GM18499 (cell line): ENCODE measurements around the gene MPC1L.
"Not testable (repeated sequence)": the region's sequence is repeated elsewhere in the genome, so short reads cannot be mapped to it uniquely, and the experiment has no call there.

Source experiments
- ATAC-seq: cut with Tn5 transposase; IDR thresholded peaks from one replicate; pipeline ENCODE4 v1.9.1; 2021; ENCODE audit warnings: moderate number of reproducible peaks; ENCODE audit not compliant: insufficient read depth, unreplicated experiment

MPC1L gene

DNA sequence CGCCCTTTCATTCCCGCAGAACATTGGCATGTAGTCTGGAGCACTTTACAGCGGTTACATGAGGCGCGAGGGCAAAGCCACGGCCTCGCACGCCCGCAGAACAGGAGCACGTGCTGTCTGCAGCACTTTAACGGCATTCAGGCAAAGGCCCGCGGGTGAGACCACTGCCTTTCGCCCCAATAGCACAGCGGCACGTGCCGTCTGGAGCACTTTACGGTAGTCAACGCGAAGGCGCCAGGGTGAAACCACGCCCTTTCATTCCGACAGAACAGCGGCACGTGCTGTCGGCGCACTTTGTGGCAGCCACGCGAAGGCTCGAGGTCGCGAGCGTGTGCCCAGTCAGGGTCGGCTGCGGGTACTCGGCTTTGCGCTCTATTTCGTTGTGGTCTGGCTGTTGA, at the start of gene MPC1L:
Gene MPC1L (plus strand): TSS at position 290 of the 398 bp plus-strand sequence. CDS start 138 bp downstream, outside the sequence.
- ATAC-seq = no peak

- ATAC-seq = no peak
These were observed 49.5 kb upstream of the MPC1L start for GRCh38 chrX:40573763-40574162.

- ATAC-seq = not testable (repeated sequence)
These were observed 47.8 kb upstream of the MPC1L start for GRCh38 chrX:40575411-40575810.

DNA sequence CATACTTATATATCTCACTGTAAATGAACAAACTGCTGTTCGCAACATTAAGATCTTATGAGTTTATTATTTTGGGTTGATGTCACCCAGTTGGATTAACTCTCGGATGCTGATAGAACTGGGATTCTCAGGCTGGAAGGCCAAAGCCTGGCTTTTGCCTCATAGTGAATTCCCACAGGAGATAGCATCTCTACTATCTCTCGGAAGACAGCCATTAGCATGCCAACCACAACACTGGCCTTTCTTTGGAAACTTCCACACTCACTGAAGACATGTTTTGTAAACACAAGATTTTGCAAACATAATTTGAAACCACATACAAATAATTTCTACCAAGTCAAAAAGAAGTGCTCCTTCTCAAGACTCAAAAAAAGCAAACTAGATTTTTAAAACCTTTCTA, 46.9 kb upstream of the MPC1L start:
- no peak for ATAC-seq

DNA sequence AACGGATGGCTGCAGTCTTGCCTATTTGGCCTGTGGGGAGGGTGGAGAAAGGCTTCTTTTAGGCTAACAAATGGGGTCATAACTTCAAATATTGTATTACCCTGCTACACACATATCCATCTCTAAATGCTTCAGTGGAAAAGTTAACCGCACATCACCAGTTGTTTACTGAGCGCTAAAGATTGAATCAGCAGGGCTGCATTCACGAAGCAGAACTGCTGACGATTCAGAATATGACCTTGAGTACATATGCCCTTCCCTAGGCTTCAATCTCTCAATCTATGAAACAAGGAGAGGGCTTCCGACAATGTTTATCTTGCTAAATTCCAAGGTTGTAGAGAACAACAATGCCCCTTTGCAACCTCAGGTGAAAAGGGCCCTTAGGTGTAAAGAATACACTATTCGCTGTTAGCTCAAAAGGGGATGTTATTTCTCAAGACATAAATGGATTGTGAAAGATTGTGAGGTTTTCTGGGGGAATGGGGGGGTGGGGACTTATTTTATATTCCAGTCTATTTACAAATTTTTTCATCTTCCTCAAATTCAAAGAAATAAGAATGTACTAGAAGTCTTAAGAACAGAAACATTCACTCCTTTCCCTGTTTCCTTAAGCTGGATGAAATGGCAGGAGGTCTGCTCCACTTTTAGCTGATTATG, 45.1 kb upstream of the MPC1L start:
- ATAC-seq = no peak

DNA sequence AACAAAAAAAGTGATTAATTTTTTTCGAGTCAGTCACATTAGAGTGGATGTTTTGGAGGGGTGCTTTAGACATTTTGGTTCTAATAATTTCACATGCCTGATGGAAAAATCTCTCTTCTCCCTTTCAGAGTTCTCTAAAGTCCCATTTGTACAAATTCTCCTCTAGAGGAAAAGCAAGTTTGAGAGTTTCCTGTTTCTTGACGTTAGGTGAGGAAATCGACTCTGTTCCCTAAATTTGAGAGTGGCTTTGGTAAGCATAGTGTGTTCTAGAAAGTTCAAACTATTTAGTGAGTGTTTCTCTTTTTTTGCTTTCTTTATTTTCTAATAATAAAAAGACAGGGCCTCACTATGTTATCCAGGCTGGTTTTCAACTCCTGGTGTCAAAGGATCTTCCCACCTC, 44.1 kb upstream of the MPC1L start:
- ATAC-seq = no peak

GRCh38 chrX:40579900-40580536, 43.2 kb upstream of the MPC1L start:
- peak; percentile 19 for ATAC-seq

GRCh38 chrX:40580537-40581335, 42.5 kb upstream of the MPC1L start, which contains the start of gene ATP6AP2:
Gene ATP6AP2, plus strand, starts transcription at chrX:40580970. Its CDS starts 96 bp downstream, at chrX:40581066.
- ATAC-seq = peak; percentile 95

DNA sequence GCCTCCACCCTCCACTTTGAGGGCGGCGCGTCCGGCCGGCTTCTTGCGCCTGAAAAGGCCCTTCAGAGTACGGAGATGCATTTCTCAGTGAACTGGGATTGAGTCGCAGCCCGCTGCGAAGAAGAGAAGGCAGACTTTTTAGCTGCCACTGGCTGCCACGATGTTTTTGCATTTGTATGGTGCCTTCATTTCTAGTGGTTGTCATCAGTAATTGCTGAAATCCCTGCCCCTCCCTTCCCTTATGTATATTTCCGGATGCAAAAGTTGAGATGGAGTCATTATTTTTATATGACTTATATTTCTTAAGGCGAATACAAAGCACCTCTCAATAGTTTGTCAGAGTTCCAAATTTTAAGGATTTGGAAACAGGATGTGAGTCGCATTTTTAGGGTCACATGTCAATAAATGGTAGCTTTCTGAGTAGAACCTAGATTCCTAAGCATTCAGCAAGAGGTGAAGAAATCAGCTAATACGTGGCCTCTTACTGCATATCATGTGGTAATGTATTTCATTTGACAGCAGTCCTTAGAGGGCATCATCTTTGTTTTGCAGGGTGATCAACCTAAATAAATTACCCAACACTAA, 41.8 kb upstream of the MPC1L start:
- ATAC-seq = no peak

DNA sequence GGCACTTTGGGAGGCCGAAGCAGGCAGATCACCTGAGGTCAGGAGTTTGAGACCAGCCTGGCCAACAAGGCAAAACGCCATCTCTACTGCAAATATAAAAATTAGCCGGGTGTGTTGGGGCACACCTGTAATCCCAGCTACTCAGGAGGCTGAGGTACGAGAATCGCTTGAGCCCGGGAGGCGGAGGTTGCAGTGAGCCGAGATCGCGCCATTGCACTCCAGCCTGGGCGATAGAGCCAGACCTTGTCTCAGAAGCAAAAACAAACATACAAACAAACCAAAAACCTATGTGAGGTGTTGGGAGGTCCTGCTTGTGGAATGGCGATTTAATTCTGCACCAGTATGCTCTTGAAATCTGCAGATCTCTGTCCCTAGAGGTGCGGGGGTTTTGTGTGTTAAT, 41.0 kb upstream of the MPC1L start:
- not testable (repeated sequence) for ATAC-seq

GRCh38 chrX:40582811-40583210, 40.4 kb upstream of the MPC1L start:
- no peak for ATAC-seq

DNA sequence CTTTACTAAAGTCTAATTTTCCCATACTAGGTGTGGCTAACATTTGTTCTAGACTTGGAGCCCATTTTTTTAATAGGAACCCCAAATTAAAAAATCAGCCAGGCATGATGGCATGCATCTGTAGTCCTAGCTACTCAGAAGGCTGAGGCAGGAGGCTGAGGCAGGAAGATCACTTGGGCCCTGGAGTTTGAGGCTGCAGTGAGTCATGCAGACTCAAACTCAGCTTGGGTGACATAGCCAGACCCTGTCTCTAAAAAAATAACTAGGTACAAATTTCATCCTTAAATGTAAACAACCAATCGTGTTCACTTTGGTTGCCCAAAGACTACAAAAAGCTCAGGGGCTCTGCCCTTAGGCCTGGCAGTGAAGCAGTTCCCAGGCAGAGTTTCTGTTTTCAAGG, 35.6 kb upstream of the MPC1L start:
- ATAC-seq = not testable (repeated sequence)

DNA sequence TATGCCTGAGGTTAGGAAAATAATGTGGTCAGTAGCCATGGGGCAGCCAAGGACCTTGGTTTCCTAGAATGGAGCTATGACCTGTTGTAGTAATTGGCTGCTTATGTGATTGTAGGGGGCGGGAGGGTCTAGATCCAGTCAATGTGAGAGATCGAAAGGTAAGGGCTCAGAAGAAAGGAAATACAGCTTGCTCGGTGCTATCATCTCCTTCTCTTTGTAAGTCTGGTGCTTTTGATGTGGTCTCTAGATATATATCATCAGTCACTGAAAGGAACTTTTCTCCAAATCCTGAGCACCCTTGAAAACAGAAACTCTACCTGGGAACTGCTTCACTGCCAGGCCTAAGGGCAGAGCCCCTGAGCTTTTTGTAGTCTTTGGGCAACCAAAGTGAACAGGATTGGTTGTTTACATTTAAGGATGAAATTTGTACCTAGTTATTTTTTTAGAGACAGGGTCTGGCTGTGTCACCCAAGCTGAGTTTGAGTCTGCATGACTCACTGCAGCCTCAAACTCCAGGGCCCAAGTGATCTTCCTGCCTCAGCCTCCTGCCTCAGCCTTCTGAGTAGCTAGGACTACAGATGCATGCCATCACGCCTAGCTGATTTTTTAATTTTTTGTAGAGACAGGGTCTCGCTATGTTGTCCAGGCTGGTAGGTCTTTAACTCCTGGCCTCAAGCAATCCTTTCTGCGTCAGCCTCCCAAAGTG, 33.5 kb upstream of the MPC1L start:
- ATAC-seq = not testable (repeated sequence)

- ATAC-seq = no peak
These were observed 19.8 kb upstream of the MPC1L start for GRCh38 chrX:40603446-40603845.

GRCh38 chrX:40607381-40607780, 15.8 kb upstream of the MPC1L start:
- ATAC-seq = no peak

DNA sequence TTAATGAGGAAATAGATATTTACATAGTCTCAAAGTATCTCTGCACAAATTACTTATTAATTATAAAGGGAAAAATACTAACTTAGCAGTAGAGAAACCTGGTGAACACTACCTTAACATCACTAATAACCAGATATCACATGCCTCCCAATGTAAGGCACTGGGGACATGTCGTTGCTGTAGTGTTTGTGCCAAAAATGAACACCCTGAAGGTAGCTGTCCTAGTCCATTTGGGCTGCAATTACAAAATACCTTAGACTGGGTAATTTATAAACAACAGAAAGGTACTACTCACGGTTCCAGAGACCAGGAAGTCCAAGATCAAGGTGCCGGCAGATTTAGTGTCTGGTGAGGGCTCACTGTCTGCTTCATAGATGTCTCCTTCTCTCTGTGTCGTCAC, 10.7 kb upstream of the MPC1L start:
- no peak for ATAC-seq

- no peak for ATAC-seq
These were observed 7.3 kb upstream of the MPC1L start for GRCh38 chrX:40615976-40616375.

- ATAC-seq = no peak
These were observed 5.7 kb upstream of the MPC1L start for GRCh38 chrX:40617566-40617965.

DNA sequence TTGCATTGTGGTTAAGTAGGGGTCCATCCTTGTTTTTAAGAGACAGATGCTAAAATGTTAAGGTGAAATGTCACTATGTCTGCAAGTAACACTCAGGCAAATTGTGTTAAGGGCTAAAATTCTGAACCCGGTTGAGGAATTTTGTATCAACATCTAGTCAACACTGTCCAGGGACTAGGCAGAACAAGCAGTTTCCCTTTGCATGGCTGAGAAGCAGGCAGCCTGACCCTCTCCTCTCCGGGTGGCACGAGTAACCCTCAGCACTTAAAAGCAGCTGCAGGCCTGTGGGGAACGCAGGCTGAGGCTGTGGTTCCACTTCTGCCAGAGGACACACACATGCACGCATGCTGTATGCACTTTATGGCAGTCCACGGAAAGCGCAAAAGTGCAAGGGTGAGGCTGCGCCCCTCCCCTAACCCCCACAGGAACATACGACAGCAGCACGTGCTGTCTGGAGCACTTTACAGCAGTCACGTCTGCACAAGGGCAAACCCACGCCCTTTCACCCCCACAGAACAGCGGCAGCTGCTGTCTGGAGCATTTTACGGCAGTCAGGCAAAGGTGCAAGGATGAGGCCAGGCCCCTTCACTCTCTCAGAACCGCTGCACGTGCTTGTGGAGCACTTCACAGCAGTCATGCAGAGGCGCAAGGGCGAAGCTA, 619 bp upstream of the MPC1L start:
- ATAC-seq = no peak

DNA sequence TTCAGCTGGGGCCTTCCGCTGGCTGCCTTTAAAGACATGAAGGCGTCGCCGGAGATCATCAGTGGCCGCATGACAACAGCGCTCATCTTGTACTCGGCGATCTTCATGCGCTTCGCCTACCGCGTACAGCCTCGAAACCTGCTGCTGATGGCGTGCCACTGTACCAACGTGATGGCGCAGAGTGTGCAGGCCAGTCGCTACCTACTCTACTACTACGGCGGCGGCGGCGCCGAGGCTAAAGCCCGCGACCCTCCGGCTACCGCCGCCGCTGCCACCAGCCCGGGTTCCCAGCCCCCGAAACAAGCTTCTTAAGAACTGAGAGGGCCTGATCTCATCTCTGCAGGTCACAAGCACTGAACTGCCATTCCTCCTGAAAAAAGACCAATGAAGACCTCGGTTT, 437 bp downstream of the MPC1L start:
- no peak for ATAC-seq
